Endothelial cell of umbilical vein (primary cell): ENCODE data around the gene APMAP. TPM values are rescaled to one million over a fixed set of nuclear protein-coding genes. Genes with fewer than 3 reads are reported as not detected.

Source experiments
- BruUV-seq: library from RNA; stranded (reverse); fragments of 400-500 nt; replicated peaks from 2 replicates; lab custom pipeline; 2021; lab: Mats Ljungman, UMichigan
- CTCF ChIA-PET: fragments of 300-600, 350-600 bp; sonication (Branson Sonifier 250); formaldehyde crosslinking; loops from one replicate; lab custom pipeline; 2021; ENCODE audit warnings: antibody characterized with exemption, inconsistent platforms; lab: Charles Lee
- POLR2A ChIA-PET: fragments of 300-600, 350-600 bp; sonication (Branson Sonifier 250); formaldehyde crosslinking; loops from one replicate; lab custom pipeline; 2021; ENCODE audit warnings: antibody characterized with exemption, inconsistent platforms; lab: Charles Lee
- DNase-seq: peaks from one replicate; pipeline ENCODE4 v3.0.0-alpha.2; 2011; ENCODE audit warnings: low read depth, low spot score
- FAIRE-seq: peaks from 2 replicates; lab custom pipeline; 2011; peaks lifted over from hg19 to GRCh38; lab: Jason Lieb, UNC
- H2AFZ ChIP-seq: 2 replicates; pipeline ENCODE4 v1.6.0; 2012; ENCODE audit warnings: low read depth, low read length, control low read depth, inconsistent platforms
- H3K27ac ChIP-seq: 2 replicates; pipeline ENCODE4 v1.5.1; 2011; ENCODE audit warnings: low read depth, mild to moderate bottlenecking, control low read depth, low read length, moderate library complexity; ENCODE audit not compliant: insufficient read depth
- H3K27me3 ChIP-seq, 2 experiments: 2 replicates each; pipeline versions ENCODE4 v1.6.0 to v1.6.1; 2011; ENCODE audit warnings: low read length in 2 of 2, mixed read lengths in 1 of 2; ENCODE audit not compliant: control insufficient read depth in 2 of 2, insufficient read depth in 2 of 2
- H3K36me3 ChIP-seq, 2 experiments: 2 replicates in 1 of 2; 3 replicates in 1 of 2; pipeline ENCODE4 v1.5.1; 2011; ENCODE audit warnings: low read length in 2 of 2, mild to moderate bottlenecking in 1 of 2, moderate library complexity in 1 of 2; ENCODE audit not compliant: control insufficient read depth in 2 of 2, insufficient read depth in 2 of 2; ENCODE audit errors: extremely low read depth in 1 of 2
- H3K4me1 ChIP-seq: 3 replicates; pipeline ENCODE4 v1.5.1; 2011; ENCODE audit warnings: mild to moderate bottlenecking, low read length; ENCODE audit not compliant: control insufficient read depth, insufficient read depth; ENCODE audit errors: extremely low read depth
- H3K4me2 ChIP-seq: 2 replicates; pipeline ENCODE4 v1.6.1; 2011; ENCODE audit warnings: low read length, control low read depth, mixed read lengths; ENCODE audit not compliant: insufficient read depth
- H3K4me3 ChIP-seq, 3 experiments: fragments of 200-600 bp in 1 of 3; sonication (generic), shearing (Covaris generic) in 1 of 3; replicated peaks in 1 of 3; 2 replicates each; pipeline ENCODE4 v1.5.1; 2011 to 2016; ENCODE audit warnings: control low read depth in 3 of 3, low read length in 3 of 3, mild to moderate bottlenecking in 2 of 3, inconsistent platforms in 1 of 3, low read depth in 1 of 3, moderate library complexity in 1 of 3; ENCODE audit not compliant: insufficient read depth in 1 of 3
- H3K79me2 ChIP-seq: 2 replicates; pipeline ENCODE4 v1.6.0; 2012; ENCODE audit warnings: low read length, inconsistent platforms; ENCODE audit not compliant: control insufficient read depth, insufficient read depth
- H3K9ac ChIP-seq: replicated peaks from 2 replicates; pipeline ENCODE3; 2011; ENCODE audit warnings: low read length, control low read depth; ENCODE audit not compliant: insufficient read depth; ENCODE audit errors: extremely low read depth
- H3K9me1 ChIP-seq: replicated peaks from 3 replicates; pipeline ENCODE4 v1.6.0; 2011; ENCODE audit warnings: mild to moderate bottlenecking, low read length; ENCODE audit not compliant: control insufficient read depth, insufficient read depth; ENCODE audit errors: extremely low read depth
- H3K9me3 ChIP-seq: replicated peaks from 2 replicates; pipeline ENCODE4 v1.5.1; 2012; ENCODE audit warnings: low read length, inconsistent platforms; ENCODE audit not compliant: control insufficient read depth, insufficient read depth
- H4K20me1 ChIP-seq: replicated peaks from 2 replicates; pipeline ENCODE3; 2011; ENCODE audit warnings: mild to moderate bottlenecking, low read length; ENCODE audit not compliant: control insufficient read depth, insufficient read depth; ENCODE audit errors: extremely low read depth
- CTCF ChIP-seq, 2 donors: IDR thresholded peaks; 1 replicate in 1 of 2; 2 replicates in 1 of 2; pipeline ENCODE4 v1.5.1; 2011; ENCODE audit warnings: low read length in 2 of 2, mild to moderate bottlenecking in 2 of 2, moderate library complexity in 2 of 2, control low read depth in 1 of 2, inconsistent platforms in 1 of 2, low read depth in 1 of 2; ENCODE audit not compliant: insufficient read depth in 1 of 2; ENCODE audit errors: extremely low read depth in 1 of 2
- EZH2 ChIP-seq: IDR thresholded peaks from 2 replicates; pipeline ENCODE4 v1.6.1; 2012; ENCODE audit warnings: borderline replicate concordance, low read depth, mild to moderate bottlenecking, moderate library complexity, low read length, inconsistent platforms; ENCODE audit not compliant: severe bottlenecking
- GATA2 ChIP-seq: IDR thresholded peaks from 2 replicates; pipeline ENCODE4 v1.7.0; 2011; ENCODE audit warnings: low read depth, mild to moderate bottlenecking, moderate library complexity, mixed read lengths, low read length; ENCODE audit not compliant: insufficient read length, insufficient read depth
- JUN ChIP-seq: IDR thresholded peaks from 2 replicates; pipeline ENCODE4 v1.6.1; 2011; ENCODE audit warnings: borderline replicate concordance, low read depth; ENCODE audit not compliant: insufficient read length, insufficient read depth
- MYC ChIP-seq: IDR thresholded peaks from one replicate; pipeline ENCODE4 v1.6.1; 2011; ENCODE audit warnings: mild to moderate bottlenecking, low read depth, low read length
- POLR2A ChIP-seq: IDR thresholded peaks from 2 replicates; pipeline ENCODE4 v1.6.1; 2012; ENCODE audit warnings: low read depth, mild to moderate bottlenecking, control low read depth, low read length
- POLR2AphosphoS5 ChIP-seq: IDR thresholded peaks from 2 replicates; pipeline ENCODE4 v1.6.1; 2012; ENCODE audit warnings: low read depth, mild to moderate bottlenecking, control low read depth, low read length, moderate library complexity; ENCODE audit not compliant: insufficient read depth
- dilution Hi-C: fragments of 300-500 bp; cut with MboI; formaldehyde crosslinking; loops from one replicate; pipeline ENCODE4 v1.15.0; 2019; ENCODE audit warnings: low sequenced_read_pairs; ENCODE audit not compliant: extremely low pct_ligation_motif_present
- intact Hi-C: fragments of 100-400 bp; cut with micrococcal nuclease; formaldehyde crosslinking; loops from one replicate; pipeline ENCODE4 v1.10.0; 2022
- polyA plus RNA-seq, 4 experiments: library from polyadenylated mRNA; depleted of rRNA in 3 of 4; stranded (reverse) in 3 of 4; unstranded in 1 of 4; fragments of >200 nt; gene quantifications; 2 replicates each; pipeline versions ENCODE4 v1.2.1 to v1.2.3, GENCODE V29; 2011 to 2012; ENCODE audit warnings: missing spikeins in 1 of 4
- total RNA-seq: library from RNA; stranded (reverse); gene quantifications from 2 replicates; pipeline ENCODE4 v1.2.3, GENCODE V29; 2021

APMAP gene
- total and polyA plus RNA-seq, 2 donors (not counting 3 experiments of a cell fraction or from before 2014, with no cell fraction given), result 80.7 to 110 TPM

GRCh38 chr20:24954151-24954550 is 38.4 kb downstream of the APMAP start:
- DNase-seq, result no peak
- Histone ChIP-seq H3K9ac (no peak overlapping the region), H3K36me3 (peaks cover 0 to 2% of the 10 kb centered on the region in 2 experiments), H4K20me1 (no peaks in the 10 kb centered on the region), H3K9me3 (no peaks in the 10 kb centered on the region), H3K4me3 (no peak overlapping the region), H3K27ac (no peak overlapping the region), H2AFZ (no peak overlapping the region), H3K27me3 (no peaks in the 10 kb centered on the region), H3K4me2 (no peak overlapping the region), H3K4me1 (no peaks in the 10 kb centered on the region), H3K9me1 (no peaks in the 10 kb centered on the region), H3K79me2 (no peaks in the 10 kb centered on the region)
- dilution Hi-C loops (no loop called here), intact Hi-C loops (no loop called here)
- ChIA-PET CTCF (interaction anchor here (1.3 kb wide), 1 partner anchor 22 kb away, joined by 3 read pairs; no protein-coding TSS in a partner anchor), POLR2A (no interaction called here)
- FAIRE-seq, result no peak
- no TSS peak for BruUV-seq
- no peak for TF ChIP-seq JUN
- no peak for TF ChIP-seq POLR2A
- no peak for TF ChIP-seq CTCF (IDR thresholded peaks at IDR 0.05; ENCODE audit: extremely low read depth in 1 of 2, insufficient read depth in 1 of 2, low read depth in 1 of 2, low read length in 2 of 2)
- TF ChIP-seq POLR2AphosphoS5, result no peak
- TF ChIP-seq EZH2, result no peak

- Histone ChIP-seq H3K4me3 (no peak overlapping the region), H4K20me1 (no peaks in the 10 kb centered on the region), H3K9me1 (no peaks in the 10 kb centered on the region), H2AFZ (no peak overlapping the region), H3K9me3 (no peaks in the 10 kb centered on the region), H3K4me2 (no peak overlapping the region), H3K27ac (no peak overlapping the region), H3K4me1 (no peaks in the 10 kb centered on the region), H3K27me3 (no peaks in the 10 kb centered on the region), H3K9ac (no peak overlapping the region), H3K79me2 (no peaks in the 10 kb centered on the region), H3K36me3 (peaks cover 0 to 2% of the 10 kb centered on the region in 2 experiments)
- TF ChIP-seq MYC (no peak), POLR2AphosphoS5 (no peak), EZH2 (no peak), CTCF (IDR thresholded peaks at IDR 0.05; ENCODE audit: extremely low read depth in 1 of 2, insufficient read depth in 1 of 2, low read depth in 1 of 2, low read length in 2 of 2) (no peak), JUN (no peak), POLR2A (no peak), GATA2 (no peak)
- dilution Hi-C loops, result no loop called here
- intact Hi-C loops, result no loop called here
- BruUV-seq, result no TSS peak
- FAIRE-seq, result no peak
- no peak for DNase-seq
- POLR2A ChIA-PET, result no interaction called here
- CTCF ChIA-PET, result no interaction called here
Measured at GRCh38 chr20:24953621-24954133, 38.9 kb downstream of the APMAP start.
